Common myeloid progenitor, CD34-positive (primary cell): ENCODE data around the gene ZGRF1.
"Not testable (repeated sequence)": the region's sequence is repeated elsewhere in the genome, so short reads cannot be mapped to it uniquely, and the experiment has no call there.

Source experiments
- CTCF ChIA-PET: fragments of 350-600 bp; sonication (Branson Sonifier 250); formaldehyde crosslinking; loops from one replicate; lab custom pipeline; 2021; ENCODE audit warnings: antibody characterized with exemption; lab: Charles Lee
- POLR2A ChIA-PET: fragments of 350-600 bp; sonication (Branson Sonifier 250); formaldehyde crosslinking; loops from one replicate; lab custom pipeline; 2021; ENCODE audit warnings: antibody characterized with exemption; lab: Charles Lee
- DNase-seq, 3 donors: peaks; one replicate each; pipeline versions ENCODE4 v3.0.0 to v3.0.0-alpha.2; 2013
- H3K27ac ChIP-seq, 2 experiments: 1 replicate in 1 of 2; 2 replicates in 1 of 2; pipeline ENCODE4 v1.7.0; 2013; ENCODE audit warnings: inconsistent platforms in 2 of 2, low read length in 2 of 2, mild to moderate bottlenecking in 2 of 2, low read depth in 1 of 2, moderate library complexity in 1 of 2; ENCODE audit not compliant: severe bottlenecking in 2 of 2, insufficient read depth in 1 of 2, poor library complexity in 1 of 2
- H3K27me3 ChIP-seq, 5 experiments: replicated peaks in 2 of 5; 1 replicate in 3 of 5; 2 replicates in 2 of 5; pipeline versions ENCODE4 v1.6.1 to v1.7.0; 2013; ENCODE audit warnings: low read length in 4 of 5, mild to moderate bottlenecking in 2 of 5, moderate library complexity in 2 of 5, inconsistent platforms in 1 of 5; ENCODE audit not compliant: insufficient read depth in 5 of 5, control insufficient read depth in 4 of 5
- H3K36me3 ChIP-seq, 4 experiments: 1 replicate in 2 of 4; 2 replicates in 2 of 4; pipeline versions ENCODE4 v1.6.1 to v1.7.0; 2013; ENCODE audit warnings: low read length in 3 of 4, control low read depth in 1 of 4, mild to moderate bottlenecking in 1 of 4; ENCODE audit not compliant: control insufficient read depth in 4 of 4, insufficient read depth in 4 of 4
- H3K4me1 ChIP-seq, 4 experiments: 1 replicate in 3 of 4; 2 replicates in 1 of 4; pipeline versions ENCODE4 v1.6.1 to v1.7.1; 2013; ENCODE audit warnings: low read length in 3 of 4, mild to moderate bottlenecking in 3 of 4, control low read depth in 1 of 4, inconsistent platforms in 1 of 4, moderate library complexity in 1 of 4; ENCODE audit not compliant: control insufficient read depth in 4 of 4, insufficient read depth in 4 of 4; ENCODE audit errors: control extremely low read depth in 1 of 4
- H3K4me3 ChIP-seq, 7 experiments: 1 replicate in 4 of 7; 2 replicates in 3 of 7; pipeline versions ENCODE4 v1.5.1 to v1.7.0; 2013; ENCODE audit warnings: mild to moderate bottlenecking in 7 of 7, low read length in 6 of 7, moderate library complexity in 6 of 7, inconsistent platforms in 2 of 7, low read depth in 2 of 7, control low read depth in 1 of 7; ENCODE audit not compliant: insufficient read depth in 4 of 7, control insufficient read depth in 1 of 7; ENCODE audit errors: extremely low read depth in 1 of 7
- H3K9me3 ChIP-seq, 5 experiments: 1 replicate in 4 of 5; 2 replicates in 1 of 5; pipeline versions ENCODE4 v1.6.1 to v1.7.1; 2013; ENCODE audit warnings: low read length in 4 of 5, mild to moderate bottlenecking in 2 of 5, inconsistent platforms in 1 of 5, low read depth in 1 of 5, moderate library complexity in 1 of 5; ENCODE audit not compliant: control insufficient read depth in 4 of 5, insufficient read depth in 2 of 5; ENCODE audit errors: control extremely low read depth in 1 of 5
- WGBS: methylation state at CpG from one replicate; pipeline ENCODE4 v1.1.5; 2013; ENCODE audit not compliant: insufficient coverage; 5-methylcytosine and 5-hydroxymethylcytosine counted together

Gene ZGRF1

DNA sequence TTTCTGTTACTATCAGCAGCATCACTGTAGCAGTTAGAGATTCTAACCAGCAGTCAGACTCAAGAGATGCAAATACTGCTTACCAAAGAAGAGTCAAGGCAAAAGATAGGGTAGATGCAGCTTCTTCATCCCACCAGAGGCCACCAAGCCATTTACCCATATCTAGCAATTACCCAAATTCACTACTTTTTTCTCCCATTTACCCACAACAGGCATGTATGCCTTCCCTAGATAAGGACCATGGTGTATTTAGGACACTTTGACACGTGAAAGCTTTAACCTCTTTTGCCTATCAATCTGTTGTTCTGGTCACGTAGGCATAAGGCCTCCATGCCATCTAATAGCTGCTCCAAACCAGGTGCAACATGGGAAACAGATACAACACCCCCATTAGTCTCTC, 5.8 kb upstream of the ZGRF1 start:
- no peaks in the 10 kb centered on the region for H3K9me3 ChIP-seq
- CTCF ChIA-PET = interaction anchor here (1.2 kb wide), 1 partner anchor 9 kb away, joined by 3 read pairs; no protein-coding TSS in a partner anchor
- H3K4me1 ChIP-seq = peaks cover 10 to 11% (median 10%) of the 10 kb centered on the region in 4 experiments
- H3K36me3 ChIP-seq = peaks cover 12 to 29% (median 20%) of the 10 kb centered on the region in 4 experiments
- no peak overlapping the region for H3K27ac ChIP-seq
- no peak for DNase-seq
- POLR2A ChIA-PET = no interaction called here
- no peak overlapping the region for H3K4me3 ChIP-seq
- H3K27me3 ChIP-seq = no peaks in the 10 kb centered on the region
- 80% methylated on average over 1 of the region's 2 CpGs for WGBS

DNA sequence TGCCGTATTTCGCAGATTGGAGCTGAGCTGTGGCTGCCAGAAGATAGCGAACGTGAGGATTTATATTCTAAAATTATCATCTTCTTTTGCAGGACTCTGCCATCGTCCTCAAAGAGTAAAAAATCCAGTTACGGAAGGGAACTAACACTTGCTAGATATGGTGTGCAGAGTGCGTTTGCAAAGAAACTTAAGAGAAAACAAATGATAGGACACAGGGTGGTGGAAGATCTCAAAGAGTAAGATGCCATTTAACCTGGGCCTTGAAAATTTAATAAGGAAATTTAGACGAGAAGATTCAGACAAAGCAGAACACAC, 800 bp upstream of the ZGRF1 start:
- peak overlapping the region in 6 of 7 experiments; percentile 84 to 100 (median 96) for H3K4me3 ChIP-seq
- H3K4me1 ChIP-seq = peaks cover 12 to 25% (median 18%) of the 10 kb centered on the region in 4 experiments
- no peak for DNase-seq
- peak overlapping the region; percentile 99 to 100 for H3K27ac ChIP-seq
- ChIA-PET CTCF (interaction anchor here (0.6 to 1.8 kb wide), 7 partner anchors 11 to 347 kb away, joined by 3 to 6 read pairs (median 4); no protein-coding TSS in a partner anchor), POLR2A (no interaction called here)
- H3K27me3 ChIP-seq = no peaks in the 10 kb centered on the region
- peaks cover 3 to 6% (median 6%) of the 10 kb centered on the region in 4 experiments for H3K36me3 ChIP-seq
- 0% methylated on average over 3 of the region's 8 CpGs for WGBS
- H3K9me3 ChIP-seq = no peaks in the 10 kb centered on the region

DNA sequence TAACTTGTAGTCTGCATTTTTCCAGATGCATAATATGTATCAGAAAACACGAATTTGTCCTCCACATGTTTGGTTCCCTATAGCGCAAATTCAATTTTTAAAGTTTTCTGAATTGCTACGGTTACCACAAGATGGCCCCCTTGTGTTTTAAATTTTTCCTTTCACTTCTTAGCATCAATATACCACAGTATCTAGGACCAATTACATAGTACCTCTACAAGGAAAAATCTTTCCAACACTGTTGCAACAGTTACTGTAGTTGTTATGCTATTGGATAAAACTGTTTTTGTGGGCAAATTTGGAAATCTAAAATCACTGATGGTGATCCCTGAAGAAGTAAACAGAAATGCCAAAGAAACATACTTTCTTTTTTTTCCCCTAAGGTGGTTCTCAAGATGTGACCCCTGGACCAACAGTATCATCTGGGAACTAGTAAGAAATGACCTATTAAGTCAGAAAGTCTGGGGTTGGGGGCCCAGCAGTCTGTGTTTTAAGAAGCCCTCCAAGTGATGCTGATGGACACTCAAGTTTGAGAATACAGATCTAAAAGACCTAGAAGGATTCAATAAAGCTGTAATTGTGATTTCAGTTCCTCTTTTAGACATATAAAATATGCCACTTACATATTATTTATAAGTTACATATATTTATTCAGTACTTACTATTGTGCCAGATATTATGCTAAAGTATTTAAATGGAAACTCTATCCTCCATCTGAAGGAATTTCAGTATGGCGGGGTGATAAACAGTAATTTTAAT, 3.1 kb downstream of the ZGRF1 start:
- CTCF ChIA-PET = interaction anchor here (0.6 to 2.1 kb wide), 4 partner anchors 8 to 132 kb away, joined by 3 to 17 read pairs (median 4); no protein-coding TSS in a partner anchor
- peaks cover 10 to 24% (median 16%) of the 10 kb centered on the region in 4 experiments for H3K4me1 ChIP-seq
- H3K36me3 ChIP-seq = peaks cover 0 to 15% (median 4%) of the 10 kb centered on the region in 4 experiments
- H3K27me3 ChIP-seq = no peaks in the 10 kb centered on the region
- POLR2A ChIA-PET = no interaction called here
- peak overlapping the region in 1 of 7 experiments; percentile 64 for H3K4me3 ChIP-seq
- peak overlapping the region in 1 of 2 experiments; percentile 18 for H3K27ac ChIP-seq
- DNase-seq = peak; percentile 36 to 62 (median 57)
- 25% methylated on average over 4 of the region's 4 CpGs for WGBS
- no peaks in the 10 kb centered on the region for H3K9me3 ChIP-seq

GRCh38 chr4:112626228-112626627, 10.5 kb downstream of the ZGRF1 start:
- no peak for DNase-seq
- Histone ChIP-seq H3K27me3 (no peaks in the 10 kb centered on the region), H3K4me1 (no peaks in the 10 kb centered on the region), H3K9me3 (no peaks in the 10 kb centered on the region), H3K36me3 (peaks cover 2 to 24% (median 4%) of the 10 kb centered on the region in 4 experiments), H3K4me3 (no peak overlapping the region), H3K27ac (no peak overlapping the region)
- ChIA-PET POLR2A (no interaction called here), CTCF (interaction anchor here (1.0 to 1.1 kb wide), 2 partner anchors 9 to 21 kb away, joined by 3 to 4 read pairs; no protein-coding TSS in a partner anchor)
- WGBS = 100% methylated on average over 2 of the region's 4 CpGs

DNA sequence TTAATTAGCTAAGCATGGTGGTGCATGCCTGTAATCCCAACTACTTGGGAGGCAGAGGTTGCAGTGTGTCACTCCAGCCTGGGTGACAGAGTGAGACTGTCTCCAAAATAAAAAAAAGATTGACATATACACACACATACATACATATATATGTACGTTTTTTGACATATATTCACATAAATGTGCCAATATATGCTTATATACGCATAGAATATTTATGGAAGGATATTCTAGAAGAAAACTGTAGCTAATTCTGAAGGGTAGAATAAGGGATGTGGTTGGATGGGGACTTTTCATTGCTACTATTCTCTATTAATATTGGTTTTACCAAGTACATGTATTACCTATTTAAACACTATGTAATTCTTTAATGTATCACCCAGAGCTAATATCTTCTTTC, 19.7 kb downstream of the ZGRF1 start:
- Histone ChIP-seq H3K4me3 (no peak overlapping the region), H3K9me3 (no peaks in the 10 kb centered on the region), H3K36me3 (peaks cover 0 to 19% (median 2%) of the 10 kb centered on the region in 4 experiments), H3K27me3 (no peaks in the 10 kb centered on the region), H3K4me1 (peaks cover 0 to 7% (median 1%) of the 10 kb centered on the region in 4 experiments), H3K27ac (no peak overlapping the region)
- ChIA-PET POLR2A (no interaction called here), CTCF (interaction anchor here (0.9 to 1.6 kb wide), 3 partner anchors 12 to 289 kb away, joined by 3 to 4 read pairs (median 4); partner anchors contain the start of gene LARP7)
- DNase-seq = no peak
- WGBS = no CpG with 5 or more reads among the region's 2 CpGs

DNA sequence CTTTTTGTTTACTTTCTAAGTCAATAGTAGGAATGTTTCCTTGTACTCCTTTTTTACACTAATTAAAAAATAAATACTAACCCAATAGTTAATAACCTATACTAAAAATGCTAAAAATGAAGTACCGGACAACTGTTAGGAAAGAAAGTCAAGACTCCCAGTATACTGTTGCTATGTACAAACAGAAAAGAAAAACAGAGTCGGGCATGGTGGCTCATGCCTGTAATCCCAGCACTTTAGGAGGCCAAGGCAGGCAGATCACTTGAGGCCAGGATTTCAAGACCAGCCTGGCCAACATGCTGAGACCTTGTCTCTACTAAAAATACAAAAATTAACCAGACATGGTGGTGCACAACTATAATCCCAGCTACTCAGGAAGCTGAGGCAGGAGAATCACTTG, 23.9 kb downstream of the ZGRF1 start:
- no CpG with 5 or more reads among the region's 2 CpGs for WGBS
- H3K4me1 ChIP-seq, DNase-seq, H3K36me3 ChIP-seq, H3K4me3 ChIP-seq, CTCF ChIA-PET, H3K27me3 ChIP-seq, H3K27ac ChIP-seq, H3K9me3 ChIP-seq, POLR2A ChIA-PET: not testable (repeated sequence)

DNA sequence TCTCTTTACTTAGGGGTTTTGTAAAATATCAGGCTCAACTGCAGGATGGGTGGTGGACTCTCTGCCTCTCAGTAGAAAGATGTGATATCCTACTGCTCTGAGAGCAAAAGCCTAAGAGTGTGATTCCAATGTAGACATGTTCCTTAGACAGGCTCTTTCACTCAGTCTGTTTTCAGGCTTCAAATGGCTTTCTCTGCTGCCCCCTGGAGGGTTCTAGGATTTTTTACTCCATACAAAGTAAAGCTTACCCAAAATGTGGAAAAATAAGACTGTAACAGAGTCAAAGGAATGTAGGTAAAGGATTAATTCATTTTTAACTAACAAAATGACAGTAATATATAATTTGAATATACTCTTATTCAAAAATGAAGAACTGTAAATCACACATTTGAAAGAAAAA, 32.1 kb downstream of the ZGRF1 start:
- H3K36me3 ChIP-seq = peaks cover 0 to 2% (median 1%) of the 10 kb centered on the region in 4 experiments
- H3K9me3 ChIP-seq = no peaks in the 10 kb centered on the region
- CTCF ChIA-PET = interaction anchor here (0.6 to 2.2 kb wide), 7 partner anchors 11 to 278 kb away, joined by 3 to 6 read pairs (median 3); no protein-coding TSS in a partner anchor
- H3K4me1 ChIP-seq = no peaks in the 10 kb centered on the region
- no peak overlapping the region for H3K27ac ChIP-seq
- H3K27me3 ChIP-seq = no peaks in the 10 kb centered on the region
- peak; percentile 47 to 71 (median 59) for DNase-seq
- H3K4me3 ChIP-seq = no peak overlapping the region
- POLR2A ChIA-PET = no interaction called here
